GM21367 (cell line): ENCODE data around the gene FAM186B.
"Not testable (repeated sequence)": the region's sequence is repeated elsewhere in the genome, so short reads cannot be mapped to it uniquely, and the experiment has no call there.

Experiments
- ATAC-seq: cut with Tn5 transposase; IDR thresholded peaks from one replicate; pipeline ENCODE4 v1.9.1; 2021; ENCODE audit not compliant: unreplicated experiment

The FAM186B gene, protein sequence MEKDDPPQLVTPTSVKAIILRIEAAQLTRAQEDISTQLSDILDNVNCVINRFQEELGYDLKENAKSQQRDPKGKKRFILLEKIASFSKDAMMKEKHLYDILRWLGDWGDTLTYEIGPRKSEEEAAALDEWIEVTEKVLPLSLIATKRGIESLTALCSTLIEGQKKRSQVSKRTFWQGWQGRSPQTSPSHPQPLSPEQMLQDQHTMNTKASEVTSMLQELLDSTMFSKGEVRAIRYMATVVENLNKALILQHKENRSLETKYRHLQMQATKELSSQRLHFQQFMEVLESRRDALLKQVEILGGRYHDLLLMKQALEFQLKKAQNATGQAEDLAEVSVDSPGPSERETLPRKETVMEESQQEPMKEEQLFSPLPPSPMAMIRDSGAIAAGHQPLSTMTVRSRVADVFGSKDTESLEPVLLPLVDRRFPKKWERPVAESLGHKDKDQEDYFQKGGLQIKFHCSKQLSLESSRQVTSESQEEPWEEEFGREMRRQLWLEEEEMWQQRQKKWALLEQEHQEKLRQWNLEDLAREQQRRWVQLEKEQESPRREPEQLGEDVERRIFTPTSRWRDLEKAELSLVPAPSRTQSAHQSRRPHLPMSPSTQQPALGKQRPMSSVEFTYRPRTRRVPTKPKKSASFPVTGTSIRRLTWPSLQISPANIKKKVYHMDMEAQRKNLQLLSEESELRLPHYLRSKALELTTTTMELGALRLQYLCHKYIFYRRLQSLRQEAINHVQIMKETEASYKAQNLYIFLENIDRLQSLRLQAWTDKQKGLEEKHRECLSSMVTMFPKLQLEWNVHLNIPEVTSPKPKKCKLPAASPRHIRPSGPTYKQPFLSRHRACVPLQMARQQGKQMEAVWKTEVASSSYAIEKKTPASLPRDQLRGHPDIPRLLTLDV

DNA sequence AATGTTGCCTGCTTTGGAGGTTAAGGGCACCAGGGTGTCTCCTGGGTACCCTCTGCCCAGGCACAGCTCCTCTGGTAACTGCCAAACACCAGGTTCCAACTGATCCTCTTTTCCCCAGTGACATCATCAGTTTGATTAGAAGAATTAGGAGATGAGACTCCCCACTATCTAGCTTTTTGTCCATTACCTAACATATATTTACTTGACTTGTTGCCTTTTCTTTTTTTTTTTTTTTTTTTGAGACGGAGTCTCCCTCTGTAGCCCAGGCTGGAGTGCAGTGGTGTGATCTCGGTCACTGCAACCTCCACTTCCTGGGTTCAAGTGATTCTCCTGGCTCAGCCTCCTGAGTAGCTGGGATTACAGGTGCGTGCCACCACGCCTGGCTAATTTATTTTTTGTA, at the start of gene FAM186B:
Gene FAM186B (minus strand): TSS at position 101 of the 400 bp plus-strand sequence. CDS start 162 bp downstream, outside the sequence.
- ATAC-seq, result not testable (repeated sequence)

DNA sequence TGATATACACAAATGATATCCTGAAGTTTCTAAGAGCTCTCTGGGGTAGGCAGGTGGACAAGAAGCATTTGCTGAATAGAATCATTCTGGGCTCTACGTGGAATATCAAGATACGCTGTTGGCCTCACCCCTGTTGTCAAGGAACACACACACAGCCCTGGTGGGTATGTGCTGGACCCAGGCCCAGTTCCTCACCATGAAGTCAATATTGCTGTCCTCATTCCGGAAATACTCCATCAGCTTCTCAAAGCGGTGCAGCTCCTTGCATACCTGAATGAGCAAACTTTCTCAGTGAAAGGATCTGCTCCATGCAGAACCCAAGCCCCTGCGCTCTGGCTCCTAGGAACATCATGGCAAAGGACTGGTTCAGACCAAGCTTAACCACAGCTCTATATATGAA, 49.3 kb upstream of the FAM186B start:
- no peak for ATAC-seq

DNA sequence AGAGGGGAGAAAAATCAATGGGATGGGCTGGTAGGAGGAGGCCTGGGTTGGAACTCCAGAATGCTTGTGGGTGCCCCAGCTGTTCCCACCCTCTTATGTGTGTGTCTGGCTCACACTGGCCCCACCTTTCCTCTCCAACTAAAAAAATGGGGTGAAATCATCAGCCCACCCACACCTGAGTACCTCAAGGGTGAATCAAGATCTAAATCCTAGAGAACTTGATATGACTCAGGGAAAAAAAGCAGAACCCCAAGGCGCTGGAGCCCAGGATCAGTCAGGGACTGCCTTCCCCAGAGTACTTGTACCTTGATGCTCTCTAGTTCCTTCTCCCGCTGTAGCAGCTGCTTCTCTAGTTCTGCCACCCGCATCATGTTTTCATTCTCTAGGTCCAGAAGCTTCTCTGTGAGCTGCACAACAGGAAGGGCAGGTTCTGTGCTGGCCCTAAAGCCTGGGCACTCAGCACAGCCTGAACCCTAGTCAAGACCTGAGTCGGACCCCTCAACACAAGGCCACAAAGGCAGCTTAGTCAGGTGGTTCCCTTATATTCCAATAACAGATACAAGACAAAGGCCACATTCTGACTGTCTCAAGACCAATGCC, 47.6 kb upstream of the FAM186B start:
- no peak for ATAC-seq

DNA sequence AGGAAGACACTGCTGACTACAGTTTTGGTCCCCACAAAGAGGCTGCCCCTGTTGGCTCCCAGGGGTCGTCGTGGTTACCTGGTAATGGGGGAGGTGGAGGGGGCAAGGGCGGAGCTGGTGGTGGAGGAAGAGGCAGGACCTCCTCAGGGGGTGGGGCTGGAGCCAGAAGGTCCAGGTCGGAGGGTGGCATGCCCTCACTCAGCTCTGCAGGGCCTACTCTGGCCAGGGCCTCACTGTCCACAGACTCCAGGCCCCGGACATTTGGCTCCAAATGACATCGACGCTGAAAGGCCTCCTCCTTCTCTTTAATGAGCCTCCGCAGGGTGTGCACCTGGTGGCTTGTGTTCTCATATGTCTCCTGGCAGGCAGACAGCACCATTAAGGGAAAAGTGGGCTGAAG, 46.4 kb upstream of the FAM186B start:
- no peak for ATAC-seq

DNA sequence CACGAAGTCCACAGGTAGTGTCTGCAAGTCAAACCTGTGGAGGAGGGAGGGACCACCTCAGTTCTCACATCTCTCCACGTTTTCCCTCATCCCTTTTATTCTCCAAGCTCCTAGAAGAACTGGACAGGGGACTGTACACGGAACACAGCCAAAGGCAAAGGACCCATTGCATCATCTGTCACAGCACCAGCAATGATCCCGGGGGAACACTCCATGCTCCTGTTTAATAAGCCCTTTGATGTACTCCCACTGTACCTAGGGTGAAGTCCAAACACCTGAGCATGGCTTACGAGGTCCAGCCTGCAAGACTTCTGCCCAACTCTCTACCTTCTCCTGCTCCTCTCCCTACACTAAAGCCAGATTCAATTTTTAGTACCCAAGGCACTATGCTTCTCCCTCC, 44.5 kb upstream of the FAM186B start:
- ATAC-seq, result no peak

DNA sequence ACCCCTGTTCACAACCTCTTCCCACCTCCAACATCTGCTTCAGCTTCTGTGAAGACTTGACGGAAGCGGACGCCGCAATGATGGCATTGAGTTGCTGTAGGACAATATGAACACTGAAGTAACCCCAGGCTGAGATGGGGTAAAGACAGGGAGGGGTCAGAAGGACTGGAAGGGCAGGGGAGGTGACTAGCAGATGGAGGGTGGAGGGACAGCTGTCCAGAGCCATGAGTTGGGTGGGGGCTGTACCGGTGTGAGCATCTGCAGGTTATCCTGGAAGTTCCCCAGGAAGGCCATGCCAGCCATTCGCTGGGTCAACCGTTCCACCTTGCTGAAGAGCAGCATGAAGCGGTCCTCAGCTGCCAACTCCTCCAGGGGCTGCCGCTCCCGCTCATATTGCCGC, 44.0 kb upstream of the FAM186B start:
- ATAC-seq, result no peak

DNA sequence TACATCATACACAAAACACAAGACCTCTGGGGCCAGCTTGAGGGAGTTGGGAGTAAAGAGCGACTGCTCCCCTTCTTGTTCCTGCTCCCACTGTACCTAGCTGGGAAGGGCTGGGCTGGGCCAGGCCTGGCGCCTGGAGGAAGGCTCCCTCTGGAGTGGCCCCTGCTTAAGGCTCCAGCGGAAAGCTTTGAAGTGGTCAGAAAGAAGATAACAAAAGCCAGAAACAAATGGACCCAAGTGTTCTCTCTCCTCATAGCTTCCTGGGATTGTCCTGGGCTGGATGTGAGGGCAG, 43.2 kb upstream of the FAM186B start:
- no peak for ATAC-seq

DNA sequence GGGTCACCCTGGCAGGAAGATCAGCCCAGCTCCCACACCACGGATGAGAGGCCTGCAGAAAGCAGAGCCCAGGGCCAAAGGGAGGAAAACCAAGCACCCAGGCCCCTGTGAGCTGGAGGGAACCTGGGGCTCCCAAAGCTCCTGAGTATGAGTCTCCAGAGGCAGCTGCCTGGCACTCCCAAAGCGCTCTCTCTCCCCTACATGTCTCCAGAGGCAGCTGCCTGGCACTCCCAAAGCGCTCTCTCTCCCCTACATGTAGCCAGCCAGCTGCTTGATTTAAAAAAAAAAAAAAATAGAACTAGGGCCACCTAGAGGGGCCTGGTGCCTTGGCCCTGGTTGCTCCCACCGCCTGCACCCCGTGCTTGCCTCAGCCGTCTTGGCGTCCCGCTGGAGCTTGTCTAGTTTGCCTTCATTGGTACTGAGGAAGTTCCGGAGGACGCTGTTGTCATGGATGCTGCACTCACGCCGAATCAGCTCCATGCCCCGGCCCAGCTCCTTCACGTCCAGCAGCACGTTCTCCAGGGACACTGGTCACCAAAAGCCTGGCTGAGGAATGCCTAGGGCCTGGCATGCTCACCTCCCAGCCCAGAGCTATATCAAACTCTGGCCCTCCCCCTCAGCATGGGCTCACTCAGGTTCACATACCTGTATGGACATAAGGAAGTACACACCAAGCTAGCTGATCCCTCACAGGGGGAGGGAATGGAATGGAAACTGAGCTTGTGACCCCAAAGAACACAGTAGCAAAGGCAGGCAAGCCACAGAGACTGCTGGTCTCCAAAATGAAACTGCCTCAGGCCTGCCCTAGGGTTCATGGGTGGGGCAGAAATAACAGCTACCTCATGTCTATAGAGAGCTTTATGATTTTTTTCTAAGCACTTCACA, 42.6 kb upstream of the FAM186B start:
- ATAC-seq, result no peak

DNA sequence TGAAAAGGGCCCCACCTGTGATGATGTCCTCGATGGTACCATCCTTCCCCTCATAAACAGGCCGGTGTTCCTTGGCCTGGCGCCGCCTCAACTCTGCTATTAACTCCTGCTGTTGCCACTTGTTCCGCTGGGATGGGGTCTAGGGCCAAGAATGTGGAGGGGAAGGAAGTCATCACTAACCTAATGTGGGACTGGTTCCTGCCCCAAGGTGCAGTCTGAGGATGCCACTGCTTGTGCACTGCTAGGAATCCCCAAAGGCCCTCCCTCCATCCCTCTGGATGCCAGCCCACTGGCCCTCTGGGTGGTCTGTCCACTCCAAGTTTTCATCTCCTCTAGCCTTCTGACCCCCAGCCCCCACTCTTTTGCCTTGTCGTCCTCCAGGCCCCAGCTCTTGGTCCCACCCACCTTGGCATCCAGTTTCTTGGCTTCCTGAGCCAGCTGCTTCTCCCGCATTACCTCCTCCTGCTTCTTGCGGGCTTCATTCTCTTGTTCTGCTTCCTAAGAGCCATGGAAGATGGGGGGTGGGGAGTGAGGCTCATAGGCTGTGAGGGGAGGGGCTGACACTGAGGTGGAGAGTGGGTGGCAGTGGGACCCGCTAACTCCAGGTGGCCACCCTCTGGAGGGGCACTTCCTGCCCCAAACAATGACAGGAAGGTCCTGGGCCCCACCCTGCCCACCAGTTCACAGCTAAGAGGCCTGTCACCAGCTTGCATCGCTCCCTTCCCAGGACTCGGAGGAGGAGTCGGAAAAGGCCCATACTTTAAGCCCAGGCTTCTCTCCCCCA, 41.6 kb upstream of the FAM186B start:
- ATAC-seq, result no peak

DNA sequence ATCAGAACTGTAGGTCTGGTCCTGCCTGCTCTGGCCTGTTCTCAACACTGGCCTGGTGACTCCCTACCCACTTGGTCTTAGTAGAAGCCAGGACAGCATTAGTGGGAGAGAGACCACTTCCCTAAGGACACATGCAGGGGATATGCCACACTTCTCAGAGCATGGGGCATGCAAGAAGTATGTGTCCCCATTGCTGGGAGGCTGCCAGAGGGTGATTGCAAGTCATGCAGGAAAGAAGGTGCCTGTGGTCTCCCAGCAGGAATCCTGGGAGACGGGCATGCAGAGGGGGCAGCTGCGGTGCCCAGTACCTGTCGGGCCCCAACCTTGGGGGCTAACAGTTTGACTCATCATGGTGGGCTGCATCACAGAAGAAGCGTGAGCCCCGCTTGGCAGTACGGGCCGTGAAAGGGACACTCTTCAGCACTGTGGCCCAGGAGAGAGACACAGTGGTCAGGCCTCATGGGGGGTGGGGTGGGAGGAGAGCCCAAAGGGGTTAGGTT, 40.9 kb upstream of the FAM186B start:
- no peak for ATAC-seq

DNA sequence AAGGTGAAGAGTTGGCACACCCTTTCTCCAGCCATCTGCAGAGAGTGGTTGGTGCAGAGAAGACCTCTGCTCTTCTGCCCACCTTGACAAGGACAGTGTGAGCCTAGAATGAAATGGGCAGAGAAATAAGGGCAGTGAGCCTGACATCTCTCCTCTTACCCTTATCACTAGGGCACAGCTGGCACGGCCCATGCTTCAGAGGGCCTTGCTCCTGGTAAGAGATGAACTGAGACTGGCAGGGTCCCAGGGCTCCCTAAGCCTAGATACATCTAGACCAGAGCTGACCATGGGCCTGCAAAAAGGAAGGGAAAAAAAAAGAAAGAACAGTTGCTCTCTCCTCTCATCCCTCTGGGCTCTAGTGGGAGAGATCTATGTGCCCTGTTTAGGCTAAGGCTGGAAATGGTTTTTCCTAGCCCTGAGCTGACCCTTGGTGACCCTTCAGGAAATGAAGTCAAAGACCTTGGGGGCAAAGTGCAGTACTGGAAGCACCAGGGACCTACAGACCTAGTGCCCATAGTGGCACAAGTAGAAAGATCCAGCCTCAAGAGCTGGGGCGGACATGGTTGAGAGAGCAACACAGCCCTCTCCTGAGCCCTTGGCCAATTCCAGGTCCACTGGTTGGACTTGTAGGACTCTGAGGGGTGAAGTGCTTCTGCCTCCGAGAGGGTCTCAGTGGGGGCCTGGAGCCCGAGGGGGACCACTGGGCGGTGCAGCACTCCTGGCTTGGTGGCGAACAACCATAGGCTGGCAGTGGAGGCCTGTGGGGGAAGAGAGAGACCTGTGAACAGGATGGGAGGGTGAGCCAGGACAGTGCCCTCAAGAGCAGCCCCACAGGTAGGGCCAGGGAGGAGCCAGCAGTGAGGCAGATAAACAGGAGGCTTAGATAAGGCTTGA, 40.0 kb upstream of the FAM186B start:
- no peak for ATAC-seq

DNA sequence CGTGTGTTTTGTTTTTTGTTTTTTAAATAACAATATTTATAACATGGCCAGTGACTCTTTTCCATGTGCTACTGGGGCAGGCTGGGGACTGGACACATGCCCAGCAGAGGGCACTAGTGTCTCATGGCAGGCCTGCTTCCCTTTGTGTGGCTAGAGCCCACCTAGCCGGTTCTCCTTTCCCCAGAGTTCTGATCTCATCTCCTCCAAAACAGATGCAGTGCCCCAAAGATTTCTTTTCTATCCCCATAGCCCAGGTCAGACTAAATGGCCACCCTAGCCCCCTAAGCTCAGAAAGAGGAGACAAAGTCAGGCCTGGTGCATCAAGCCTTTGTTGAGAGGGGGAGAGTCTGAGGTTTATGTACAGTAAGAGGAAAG, 39.2 kb upstream of the FAM186B start:
- ATAC-seq, result no peak

DNA sequence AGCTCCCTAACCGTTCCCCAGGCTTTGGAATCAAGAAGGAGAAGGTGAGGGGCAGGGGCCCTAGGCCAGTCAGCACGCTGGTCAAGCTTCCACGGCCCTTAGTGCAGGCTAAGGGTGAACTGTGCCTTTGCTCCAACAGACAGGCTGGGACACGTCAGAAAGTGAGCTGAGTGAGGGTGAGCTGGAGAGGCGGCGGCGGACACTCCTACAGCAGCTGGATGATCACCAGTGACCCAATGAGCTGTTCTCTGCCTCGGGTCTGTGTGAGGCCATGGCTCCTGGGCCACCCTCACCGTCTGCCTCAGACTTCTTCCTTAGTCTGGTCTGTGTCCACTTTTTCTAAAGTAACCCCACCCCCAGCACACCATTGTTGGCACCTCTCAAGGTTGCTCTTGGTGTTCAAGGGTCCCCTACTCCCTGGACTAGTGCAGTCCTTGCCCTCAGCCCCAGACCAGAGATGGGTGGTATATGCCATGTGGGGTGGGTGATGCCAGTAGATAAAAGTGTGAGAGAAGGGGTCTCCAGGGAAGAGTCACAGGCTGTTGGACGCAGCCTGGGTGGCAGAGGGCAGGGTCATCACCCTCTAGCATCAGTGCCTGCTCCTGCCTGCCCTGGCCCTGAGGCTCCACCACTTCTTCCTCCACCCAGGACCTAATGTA, 38.7 kb upstream of the FAM186B start:
- ATAC-seq, result no peak

DNA sequence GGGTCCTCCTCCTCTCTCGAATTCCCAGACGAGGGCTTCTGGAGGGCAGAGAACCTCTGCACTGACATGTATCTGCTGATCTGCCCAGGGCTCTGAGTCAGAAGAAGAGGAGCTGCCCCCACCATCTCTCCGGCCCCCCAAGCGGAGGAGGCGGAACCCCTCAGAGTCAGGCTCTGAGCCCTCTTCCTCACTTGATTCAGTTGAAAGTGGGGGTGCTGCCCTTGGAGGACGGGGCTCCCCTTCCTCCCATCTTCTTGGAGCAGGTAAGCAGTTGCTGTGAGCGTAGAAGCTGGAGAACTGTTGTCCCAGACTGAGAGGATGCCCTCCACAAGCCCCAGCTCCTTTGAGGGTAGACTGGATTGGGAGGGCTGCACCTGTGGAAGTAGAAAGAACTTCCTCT, 37.7 kb upstream of the FAM186B start:
- ATAC-seq, result no peak

DNA sequence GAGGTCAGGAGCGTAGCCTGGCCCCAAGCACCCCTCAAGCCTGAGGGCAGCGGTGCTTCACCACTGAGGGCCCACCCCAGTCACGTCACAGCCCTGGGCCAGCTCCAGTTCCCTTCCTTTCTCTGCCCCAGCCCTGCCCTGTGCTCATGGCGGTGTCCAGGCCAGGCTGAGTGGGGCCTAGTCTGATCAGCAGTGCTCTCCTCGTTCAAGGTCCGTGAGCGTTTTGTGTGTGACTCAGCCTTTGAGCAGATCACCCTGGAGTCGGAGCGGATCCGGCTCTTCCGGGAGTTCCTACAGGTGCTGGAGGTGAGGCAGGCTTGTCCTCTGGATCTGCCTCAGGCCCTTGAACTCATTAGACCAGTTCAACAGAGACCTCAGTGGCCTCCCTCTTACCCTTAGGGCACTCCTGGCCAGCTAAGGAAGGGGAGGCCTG, 36.9 kb upstream of the FAM186B start:
- no peak for ATAC-seq

DNA sequence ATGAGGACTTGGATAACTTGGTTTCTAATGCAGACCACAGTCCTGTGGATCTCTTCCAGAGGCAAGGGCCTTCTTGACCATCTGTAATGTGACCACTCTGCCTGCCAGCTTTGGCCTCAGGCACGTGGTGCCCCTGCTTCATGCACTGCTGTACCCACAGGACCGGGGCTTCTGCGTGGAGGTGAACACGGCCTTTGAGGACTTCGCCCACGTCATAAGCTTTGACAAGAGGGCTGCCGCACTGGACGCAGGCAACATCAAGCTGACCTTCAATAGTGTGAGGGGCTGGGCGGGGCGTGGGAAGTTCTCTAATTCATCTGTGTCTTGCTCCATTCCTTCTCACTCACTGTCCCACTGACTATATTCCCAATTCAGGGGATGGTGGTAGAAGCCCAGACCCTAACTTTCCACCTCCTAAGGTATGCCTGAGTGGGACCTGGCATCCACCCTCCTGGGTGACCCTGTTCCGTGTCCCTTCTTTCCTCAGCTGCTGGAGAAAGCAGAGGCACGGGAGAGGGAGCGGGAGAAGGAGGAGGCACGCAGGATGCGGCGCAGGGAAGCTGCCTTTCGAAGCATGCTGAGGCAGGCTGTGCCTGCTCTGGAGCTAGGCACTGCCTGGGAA, 36.4 kb upstream of the FAM186B start:
- no peak for ATAC-seq

DNA sequence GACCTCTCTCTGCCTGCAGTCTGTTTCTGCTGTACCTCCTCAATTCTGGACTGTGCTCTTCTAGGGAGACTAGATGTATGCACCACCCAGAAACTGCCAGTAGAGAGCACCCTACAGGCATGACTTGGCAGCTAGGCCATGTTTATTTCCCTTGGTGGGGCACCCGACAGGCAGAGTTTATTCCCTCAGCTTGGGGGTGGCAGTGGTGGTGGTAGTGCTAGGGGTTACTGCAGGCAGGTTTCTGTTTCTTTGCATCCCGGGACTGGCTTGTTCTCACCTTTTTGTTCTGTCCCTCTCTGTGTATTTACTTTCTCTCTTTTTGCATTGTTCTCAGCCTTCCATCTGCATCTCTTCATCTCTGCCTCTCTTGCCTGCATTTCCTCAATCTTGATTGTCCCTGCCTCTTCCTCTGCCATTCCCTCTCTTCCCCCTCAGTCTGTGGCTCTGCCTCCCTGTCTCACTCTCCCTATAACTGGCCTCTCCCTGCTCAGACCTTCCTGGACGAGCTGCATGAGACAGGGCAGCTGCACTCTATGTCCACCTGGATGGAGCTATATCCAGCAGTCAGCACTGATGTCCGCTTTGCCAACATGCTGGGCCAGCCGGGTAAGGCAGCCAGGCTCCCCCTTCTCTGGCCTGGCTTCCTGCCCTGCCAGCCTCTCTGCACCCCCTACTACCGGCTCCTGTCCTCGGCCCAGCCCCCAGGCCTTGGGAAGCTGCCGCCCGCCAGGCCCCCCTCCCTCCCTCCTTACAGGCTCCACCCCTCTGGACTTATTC, 31.7 kb upstream of the FAM186B start:
- peak; percentile 62 for ATAC-seq
